ENCODE results near the gene OS9.

DNA sequence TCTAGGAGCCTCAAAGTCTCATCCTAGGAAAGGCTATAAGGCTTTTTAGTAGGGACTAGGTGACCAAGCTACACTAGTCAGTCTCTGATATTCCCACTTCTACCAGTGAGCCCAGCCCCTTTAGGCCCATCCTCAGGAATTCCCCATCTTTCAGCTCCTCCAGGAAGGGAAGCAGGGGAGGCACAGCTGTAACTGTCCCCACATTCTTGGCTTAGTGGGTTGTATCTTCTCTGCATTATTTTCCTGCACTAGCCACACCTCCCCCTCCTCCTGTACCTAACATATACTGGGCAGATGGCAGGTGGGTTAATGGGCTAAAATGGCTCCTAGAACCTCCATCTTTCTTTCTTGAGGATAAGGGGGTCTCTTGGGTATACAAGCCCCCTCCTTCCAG, 73.4 kb downstream of the OS9 start:
- TF ChIP-seq ZNF76 (tag by site-specific recombination; IDR thresholded peaks at IDR 0.05; ENCODE audit: borderline replicate concordance, low read depth): no peak
- no peak for TF ChIP-seq ZNF223 (tag by site-specific recombination; IDR thresholded peaks at IDR 0.05)
- TF ChIP-seq ZIC2 (tag by site-specific recombination; IDR thresholded peaks at IDR 0.05): no peak
- TF ChIP-seq, protein P1, sequence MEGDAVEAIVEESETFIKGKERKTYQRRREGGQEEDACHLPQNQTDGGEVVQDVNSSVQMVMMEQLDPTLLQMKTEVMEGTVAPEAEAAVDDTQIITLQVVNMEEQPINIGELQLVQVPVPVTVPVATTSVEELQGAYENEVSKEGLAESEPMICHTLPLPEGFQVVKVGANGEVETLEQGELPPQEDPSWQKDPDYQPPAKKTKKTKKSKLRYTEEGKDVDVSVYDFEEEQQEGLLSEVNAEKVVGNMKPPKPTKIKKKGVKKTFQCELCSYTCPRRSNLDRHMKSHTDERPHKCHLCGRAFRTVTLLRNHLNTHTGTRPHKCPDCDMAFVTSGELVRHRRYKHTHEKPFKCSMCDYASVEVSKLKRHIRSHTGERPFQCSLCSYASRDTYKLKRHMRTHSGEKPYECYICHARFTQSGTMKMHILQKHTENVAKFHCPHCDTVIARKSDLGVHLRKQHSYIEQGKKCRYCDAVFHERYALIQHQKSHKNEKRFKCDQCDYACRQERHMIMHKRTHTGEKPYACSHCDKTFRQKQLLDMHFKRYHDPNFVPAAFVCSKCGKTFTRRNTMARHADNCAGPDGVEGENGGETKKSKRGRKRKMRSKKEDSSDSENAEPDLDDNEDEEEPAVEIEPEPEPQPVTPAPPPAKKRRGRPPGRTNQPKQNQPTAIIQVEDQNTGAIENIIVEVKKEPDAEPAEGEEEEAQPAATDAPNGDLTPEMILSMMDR (tag by site-specific recombination; IDR thresholded peaks at IDR 0.05): no peak
- TF ChIP-seq, protein P2, sequence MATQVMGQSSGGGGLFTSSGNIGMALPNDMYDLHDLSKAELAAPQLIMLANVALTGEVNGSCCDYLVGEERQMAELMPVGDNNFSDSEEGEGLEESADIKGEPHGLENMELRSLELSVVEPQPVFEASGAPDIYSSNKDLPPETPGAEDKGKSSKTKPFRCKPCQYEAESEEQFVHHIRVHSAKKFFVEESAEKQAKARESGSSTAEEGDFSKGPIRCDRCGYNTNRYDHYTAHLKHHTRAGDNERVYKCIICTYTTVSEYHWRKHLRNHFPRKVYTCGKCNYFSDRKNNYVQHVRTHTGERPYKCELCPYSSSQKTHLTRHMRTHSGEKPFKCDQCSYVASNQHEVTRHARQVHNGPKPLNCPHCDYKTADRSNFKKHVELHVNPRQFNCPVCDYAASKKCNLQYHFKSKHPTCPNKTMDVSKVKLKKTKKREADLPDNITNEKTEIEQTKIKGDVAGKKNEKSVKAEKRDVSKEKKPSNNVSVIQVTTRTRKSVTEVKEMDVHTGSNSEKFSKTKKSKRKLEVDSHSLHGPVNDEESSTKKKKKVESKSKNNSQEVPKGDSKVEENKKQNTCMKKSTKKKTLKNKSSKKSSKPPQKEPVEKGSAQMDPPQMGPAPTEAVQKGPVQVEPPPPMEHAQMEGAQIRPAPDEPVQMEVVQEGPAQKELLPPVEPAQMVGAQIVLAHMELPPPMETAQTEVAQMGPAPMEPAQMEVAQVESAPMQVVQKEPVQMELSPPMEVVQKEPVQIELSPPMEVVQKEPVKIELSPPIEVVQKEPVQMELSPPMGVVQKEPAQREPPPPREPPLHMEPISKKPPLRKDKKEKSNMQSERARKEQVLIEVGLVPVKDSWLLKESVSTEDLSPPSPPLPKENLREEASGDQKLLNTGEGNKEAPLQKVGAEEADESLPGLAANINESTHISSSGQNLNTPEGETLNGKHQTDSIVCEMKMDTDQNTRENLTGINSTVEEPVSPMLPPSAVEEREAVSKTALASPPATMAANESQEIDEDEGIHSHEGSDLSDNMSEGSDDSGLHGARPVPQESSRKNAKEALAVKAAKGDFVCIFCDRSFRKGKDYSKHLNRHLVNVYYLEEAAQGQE (tag by site-specific recombination; IDR thresholded peaks at IDR 0.05): no peak
- TF ChIP-seq, protein P3, sequence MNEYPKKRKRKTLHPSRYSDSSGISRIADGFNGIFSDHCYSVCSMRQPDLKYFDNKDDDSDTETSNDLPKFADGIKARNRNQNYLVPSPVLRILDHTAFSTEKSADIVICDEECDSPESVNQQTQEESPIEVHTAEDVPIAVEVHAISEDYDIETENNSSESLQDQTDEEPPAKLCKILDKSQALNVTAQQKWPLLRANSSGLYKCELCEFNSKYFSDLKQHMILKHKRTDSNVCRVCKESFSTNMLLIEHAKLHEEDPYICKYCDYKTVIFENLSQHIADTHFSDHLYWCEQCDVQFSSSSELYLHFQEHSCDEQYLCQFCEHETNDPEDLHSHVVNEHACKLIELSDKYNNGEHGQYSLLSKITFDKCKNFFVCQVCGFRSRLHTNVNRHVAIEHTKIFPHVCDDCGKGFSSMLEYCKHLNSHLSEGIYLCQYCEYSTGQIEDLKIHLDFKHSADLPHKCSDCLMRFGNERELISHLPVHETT (tag by site-specific recombination; IDR thresholded peaks at IDR 0.05): no peak

Data from HEK293 (cell line).